ENCODE results near the gene NUDT8.
A peak's percentile ranks its signal among the peaks of the same experiment; 100 is the strongest.
"Not testable (repeated sequence)": the region's sequence is repeated elsewhere in the genome, so short reads cannot be mapped to it uniquely, and the experiment has no call there.

The NUDT8 gene

DNA sequence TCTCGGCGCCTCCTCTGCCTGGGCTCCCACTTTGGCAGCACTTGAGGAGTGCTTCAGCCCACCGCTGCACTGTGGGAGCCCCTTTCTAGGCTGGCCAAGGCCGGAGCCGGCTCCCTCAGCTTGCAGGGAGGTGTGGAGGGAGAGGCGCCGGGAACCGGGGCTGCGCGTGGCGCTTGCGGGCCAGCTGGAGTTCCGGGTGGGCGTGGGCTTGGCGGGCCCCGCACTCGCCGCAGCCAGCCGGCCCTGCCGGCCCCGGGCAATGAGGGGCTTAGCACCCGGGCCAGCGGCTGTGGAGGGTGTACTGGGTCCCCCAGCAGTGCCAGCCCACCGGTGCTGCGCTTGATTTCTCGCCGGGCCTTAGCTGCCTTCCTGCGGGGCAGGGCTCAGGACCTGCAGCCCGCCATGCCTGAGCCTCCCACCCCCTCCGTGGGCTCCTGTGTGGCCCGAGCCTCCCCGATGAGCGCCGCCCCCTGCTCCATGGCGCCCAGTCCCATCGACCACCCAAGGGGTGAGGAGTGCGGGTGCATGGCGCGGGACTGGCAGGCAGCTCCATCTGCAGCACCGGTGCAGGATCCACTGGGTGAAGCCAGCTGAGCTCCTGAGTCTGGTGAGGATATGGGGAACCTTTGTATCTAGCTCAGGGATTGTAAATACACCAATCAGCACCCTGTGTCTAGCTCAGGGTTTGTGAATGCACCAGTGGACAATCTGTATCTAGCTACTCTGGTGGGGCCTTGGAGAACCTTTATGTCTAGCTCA lies 10.7 kb downstream of the NUDT8 start:
- not testable (repeated sequence) for H3K4me3 ChIP-seq (ENCODE audit: low read length); DNase-seq (ENCODE audit: low read depth)

DNA sequence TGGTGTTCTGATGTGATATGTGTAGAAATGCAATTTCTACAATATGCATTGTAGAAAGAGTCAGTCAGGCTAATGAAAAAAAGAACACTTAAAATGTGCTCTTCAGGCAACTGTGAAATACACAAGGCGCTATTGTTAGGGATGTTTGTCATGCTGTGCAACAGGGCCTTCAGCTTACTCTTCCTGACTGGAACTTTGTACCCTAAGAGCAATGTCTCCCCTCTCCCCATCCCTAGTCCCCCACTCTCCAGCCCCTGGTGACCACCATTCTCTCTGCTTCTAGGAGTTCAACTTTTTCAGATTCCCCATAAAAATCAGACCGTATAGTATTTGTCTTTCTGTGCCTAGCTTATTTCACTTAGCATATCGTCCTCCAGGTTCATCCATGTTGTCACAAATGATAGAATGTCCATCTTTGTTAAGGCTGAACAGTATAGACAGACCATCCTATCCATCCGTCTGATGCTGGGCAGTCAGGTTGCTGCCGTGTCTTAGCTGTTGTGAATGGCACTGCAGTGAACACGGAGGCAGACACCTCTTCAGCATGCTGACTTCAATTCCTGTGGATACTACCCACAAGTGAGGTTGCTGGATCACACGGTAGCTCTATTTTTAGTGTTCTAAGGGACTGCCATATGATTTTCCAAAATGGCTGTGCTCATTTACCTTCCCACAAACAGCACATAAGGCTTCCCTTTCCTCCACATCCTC lies 12.3 kb downstream of the NUDT8 start:
- no peak for DNase-seq (ENCODE audit: low read depth)
- TF ChIP-seq, protein P1, sequence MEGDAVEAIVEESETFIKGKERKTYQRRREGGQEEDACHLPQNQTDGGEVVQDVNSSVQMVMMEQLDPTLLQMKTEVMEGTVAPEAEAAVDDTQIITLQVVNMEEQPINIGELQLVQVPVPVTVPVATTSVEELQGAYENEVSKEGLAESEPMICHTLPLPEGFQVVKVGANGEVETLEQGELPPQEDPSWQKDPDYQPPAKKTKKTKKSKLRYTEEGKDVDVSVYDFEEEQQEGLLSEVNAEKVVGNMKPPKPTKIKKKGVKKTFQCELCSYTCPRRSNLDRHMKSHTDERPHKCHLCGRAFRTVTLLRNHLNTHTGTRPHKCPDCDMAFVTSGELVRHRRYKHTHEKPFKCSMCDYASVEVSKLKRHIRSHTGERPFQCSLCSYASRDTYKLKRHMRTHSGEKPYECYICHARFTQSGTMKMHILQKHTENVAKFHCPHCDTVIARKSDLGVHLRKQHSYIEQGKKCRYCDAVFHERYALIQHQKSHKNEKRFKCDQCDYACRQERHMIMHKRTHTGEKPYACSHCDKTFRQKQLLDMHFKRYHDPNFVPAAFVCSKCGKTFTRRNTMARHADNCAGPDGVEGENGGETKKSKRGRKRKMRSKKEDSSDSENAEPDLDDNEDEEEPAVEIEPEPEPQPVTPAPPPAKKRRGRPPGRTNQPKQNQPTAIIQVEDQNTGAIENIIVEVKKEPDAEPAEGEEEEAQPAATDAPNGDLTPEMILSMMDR (IDR thresholded peaks at IDR 0.05; ENCODE audit: insufficient read depth, low read depth, low read length, missing control alignments): no peak
- no peak overlapping the region for H3K4me3 ChIP-seq (ENCODE audit: low read length)

GRCh38 chr11:67616431-67617242 lies 13.1 kb downstream of the NUDT8 start:
- TF ChIP-seq, protein P1 (IDR thresholded peaks at IDR 0.05; ENCODE audit: insufficient read depth, low read depth, low read length, missing control alignments): no peak
- no peak overlapping the region for H3K4me3 ChIP-seq (ENCODE audit: low read length)

DNA sequence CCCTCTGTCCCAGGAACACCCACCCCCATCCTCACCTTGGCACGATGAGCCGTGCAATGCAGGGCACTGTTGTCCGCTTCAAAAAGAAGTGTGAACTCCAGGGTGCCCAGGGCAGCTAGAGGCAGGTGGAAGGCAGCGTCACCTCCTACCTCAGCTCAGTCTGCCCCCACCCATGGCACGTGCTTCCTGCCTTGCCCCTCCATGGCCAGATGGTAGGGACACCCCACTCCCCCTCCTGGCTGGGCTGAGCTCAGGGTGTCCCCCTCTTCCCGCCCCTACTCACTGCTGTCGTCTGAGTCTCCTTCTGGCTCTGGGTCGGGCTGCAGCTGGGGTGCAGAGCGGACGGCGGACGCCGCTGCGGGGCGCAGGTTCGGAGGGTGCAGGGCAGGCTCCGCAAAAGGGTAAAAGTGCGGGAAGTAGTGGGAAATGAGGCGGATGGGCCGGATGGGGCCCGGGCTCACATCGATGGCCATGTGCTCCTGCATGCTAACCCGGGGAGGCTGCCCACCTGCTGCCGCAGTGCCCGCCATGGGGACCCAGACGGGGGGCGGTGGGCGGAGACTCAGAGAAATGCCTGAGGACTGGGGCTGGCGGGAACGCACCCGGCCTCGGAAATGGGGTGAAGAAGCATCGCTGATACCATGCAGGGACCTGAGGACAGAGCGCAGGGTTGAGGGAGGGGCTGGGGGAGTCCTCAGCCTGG lies 13.9 kb downstream of the NUDT8 start:
- no peak overlapping the region for H3K4me3 ChIP-seq (ENCODE audit: low read length)
- no peak for DNase-seq (ENCODE audit: low read depth)
- TF ChIP-seq, protein P1 (IDR thresholded peaks at IDR 0.05; ENCODE audit: insufficient read depth, low read depth, low read length, missing control alignments): no peak

More at GRCh38 chr11:67616431-67617242, 13.1 kb downstream of the NUDT8 start:
- DNase-seq (ENCODE audit: low read depth): no peak

- TF ChIP-seq, protein P1 (IDR thresholded peaks at IDR 0.05; ENCODE audit: insufficient read depth, low read depth, low read length, missing control alignments): peak; percentile 59
- no peak overlapping the region for H3K4me3 ChIP-seq (ENCODE audit: low read length)
- DNase-seq (ENCODE audit: low read depth): peak; percentile 44
Observed at GRCh38 chr11:67614730-67615714, 14.7 kb downstream of the NUDT8 start.

- TF ChIP-seq, protein P1 (IDR thresholded peaks at IDR 0.05; ENCODE audit: insufficient read depth, low read depth, low read length, missing control alignments): peak; percentile 75
- peak overlapping the region; percentile 45 for H3K4me3 ChIP-seq (ENCODE audit: low read length)
- peak; percentile 74 for DNase-seq (ENCODE audit: low read depth)
Observed at GRCh38 chr11:67613960-67614715, 15.6 kb downstream of the NUDT8 start.

All from epithelial cell of esophagus (primary cell).